ENCODE measurements around the gene MAG.

MAG gene

DNA sequence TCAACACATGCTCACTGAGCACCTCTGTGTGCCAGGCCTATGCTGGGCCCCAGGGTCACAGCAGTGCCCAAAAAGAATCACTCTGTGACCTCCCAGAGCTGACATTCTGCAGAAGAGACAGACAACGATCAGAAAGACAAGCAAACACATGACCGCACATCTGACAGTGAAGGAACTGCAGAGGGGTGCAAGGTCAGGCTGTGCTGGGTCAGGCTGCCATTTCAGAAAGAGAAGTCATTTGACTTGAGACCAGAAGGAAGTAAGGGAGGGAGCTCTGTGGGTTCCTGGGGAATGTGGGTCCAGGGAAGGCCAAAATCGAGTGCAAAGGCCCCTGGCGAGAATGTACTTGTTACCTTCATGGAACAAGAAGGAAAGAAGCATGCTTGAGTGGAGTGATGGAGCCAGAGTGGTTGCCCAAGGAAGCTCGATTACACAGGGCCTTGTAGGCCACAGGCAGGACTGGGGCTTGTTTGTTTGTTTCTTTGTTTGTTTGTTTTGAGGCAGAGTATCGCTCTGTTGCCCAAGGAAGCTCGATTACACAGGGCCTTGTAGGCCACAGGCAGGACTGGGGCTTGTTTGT, 25.6 kb downstream of the MAG start:
- no peak for DNase-seq (ENCODE audit: low read depth in 3 of 3)

- DNase-seq (ENCODE audit: low read depth in 3 of 3), result no peak
These were observed 26.9 kb downstream of the MAG start for GRCh38 chr19:35318679-35319448.

DNA sequence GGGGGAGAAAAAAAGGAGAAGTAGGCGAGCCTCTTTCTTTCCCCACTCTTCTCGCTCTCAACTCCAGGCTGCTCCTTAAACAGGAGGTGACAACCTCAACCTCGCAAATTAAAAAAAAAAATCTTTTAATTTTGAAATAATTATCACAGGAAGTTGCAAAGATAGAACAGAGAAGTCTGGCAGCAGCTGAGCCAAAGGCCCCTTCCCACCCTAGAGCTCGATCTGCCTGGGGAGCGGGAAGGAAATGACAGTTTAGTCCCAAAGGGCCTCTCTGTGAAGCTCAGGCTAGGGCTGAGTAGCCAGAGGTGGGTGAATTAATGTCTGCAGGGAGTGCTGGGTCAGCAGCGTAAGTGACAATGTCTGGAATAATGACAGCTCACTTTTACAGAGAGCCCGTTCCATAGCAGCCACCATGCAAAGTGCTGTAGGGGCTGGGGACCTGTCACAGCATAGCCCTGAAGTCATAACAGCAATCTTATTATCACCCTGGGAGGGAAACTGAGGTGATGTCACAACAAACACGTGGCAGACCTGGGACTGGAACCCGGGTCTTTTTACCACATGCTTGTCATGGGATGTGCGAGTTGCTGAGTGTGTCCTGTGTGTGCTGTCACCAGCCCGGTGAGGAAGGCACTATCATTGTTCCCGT, 28.2 kb downstream of the MAG start:
- DNase-seq (ENCODE audit: low read depth in 3 of 3), result no peak

- DNase-seq (ENCODE audit: low read depth in 3 of 3), result no peak
These were observed 29.3 kb downstream of the MAG start for GRCh38 chr19:35321291-35321690.

GRCh38 chr19:35322014-35322413, 30.1 kb downstream of the MAG start:
- DNase-seq (ENCODE audit: low read depth in 3 of 3), result no peak

DNA sequence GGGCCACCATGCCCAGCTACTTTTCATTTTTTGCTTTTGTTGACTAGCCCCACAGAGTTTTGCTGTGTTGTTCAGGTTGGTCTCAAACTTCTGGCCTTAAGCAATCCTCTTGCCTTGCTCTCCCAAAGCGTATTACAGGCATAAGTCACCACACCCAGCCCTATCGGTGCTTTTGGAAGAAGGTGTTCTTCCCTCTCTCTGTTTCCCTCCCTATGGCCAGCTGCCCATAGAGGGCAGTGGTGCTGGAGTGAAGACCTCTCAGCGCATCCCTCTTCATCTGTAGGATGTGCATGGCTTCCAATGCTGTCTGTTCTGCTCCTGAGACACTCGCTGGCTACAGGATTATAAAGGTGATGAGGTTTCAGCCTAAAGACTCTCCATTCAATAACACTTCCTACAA, 35.7 kb downstream of the MAG start:
- no peak for DNase-seq (ENCODE audit: low read depth in 3 of 3)

GRCh38 chr19:35328851-35329285, 36.9 kb downstream of the MAG start, which contains the start of gene CD22:
Gene CD22 (plus strand): TSS chr19:35329187. CDS start chr19:35332041, 2,854 bp downstream.
- DNase-seq (ENCODE audit: low read depth in 3 of 3), result no peak

DNA sequence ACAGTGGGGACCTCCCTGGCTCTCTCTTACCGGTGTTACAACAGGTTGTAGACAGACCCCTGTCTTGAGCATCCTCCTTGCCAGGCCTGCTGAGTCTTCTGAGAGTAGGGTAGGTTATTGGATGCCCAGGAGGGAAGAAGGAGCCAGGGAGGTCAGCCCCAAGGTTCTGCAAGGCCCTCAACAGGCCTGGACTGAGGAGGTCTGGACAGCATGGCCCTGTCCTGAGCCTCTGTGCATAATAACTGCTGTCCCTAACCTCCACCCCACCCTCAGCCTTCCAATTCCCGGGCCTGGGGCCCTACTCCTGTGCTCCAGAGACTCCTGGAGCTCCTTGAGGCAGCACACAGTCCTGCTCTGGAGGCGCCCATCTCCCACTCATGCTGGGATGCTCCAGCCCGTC, 37.4 kb downstream of the MAG start:
- DNase-seq (ENCODE audit: low read depth in 3 of 3), result no peak

- DNase-seq (ENCODE audit: low read depth in 3 of 3), result no peak
These were observed 38.5 kb downstream of the MAG start for GRCh38 chr19:35330475-35330874.

- DNase-seq (ENCODE audit: low read depth in 3 of 3), result no peak
These were observed 39.7 kb downstream of the MAG start for GRCh38 chr19:35331551-35332214.

DNA sequence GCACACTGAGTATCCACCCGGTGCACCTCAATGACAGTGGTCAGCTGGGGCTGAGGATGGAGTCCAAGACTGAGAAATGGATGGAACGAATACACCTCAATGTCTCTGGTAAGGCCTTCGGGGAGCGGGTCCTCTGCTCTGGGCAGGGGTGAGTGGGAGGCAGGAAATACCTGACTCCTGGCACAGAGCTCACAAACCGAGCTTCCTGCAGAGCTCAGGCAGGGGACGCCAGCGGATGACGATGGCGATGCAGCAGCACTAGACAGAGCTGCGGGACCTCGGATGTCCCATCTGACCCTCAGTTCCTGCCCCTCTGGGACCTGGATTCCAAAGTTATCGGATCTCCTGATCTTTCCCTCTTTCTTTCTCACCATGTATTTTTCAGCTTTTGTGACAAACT, 40.9 kb downstream of the MAG start:
- peak in 1 of 3 donors; percentile 44 for DNase-seq (ENCODE audit: low read depth in 3 of 3)

DNA sequence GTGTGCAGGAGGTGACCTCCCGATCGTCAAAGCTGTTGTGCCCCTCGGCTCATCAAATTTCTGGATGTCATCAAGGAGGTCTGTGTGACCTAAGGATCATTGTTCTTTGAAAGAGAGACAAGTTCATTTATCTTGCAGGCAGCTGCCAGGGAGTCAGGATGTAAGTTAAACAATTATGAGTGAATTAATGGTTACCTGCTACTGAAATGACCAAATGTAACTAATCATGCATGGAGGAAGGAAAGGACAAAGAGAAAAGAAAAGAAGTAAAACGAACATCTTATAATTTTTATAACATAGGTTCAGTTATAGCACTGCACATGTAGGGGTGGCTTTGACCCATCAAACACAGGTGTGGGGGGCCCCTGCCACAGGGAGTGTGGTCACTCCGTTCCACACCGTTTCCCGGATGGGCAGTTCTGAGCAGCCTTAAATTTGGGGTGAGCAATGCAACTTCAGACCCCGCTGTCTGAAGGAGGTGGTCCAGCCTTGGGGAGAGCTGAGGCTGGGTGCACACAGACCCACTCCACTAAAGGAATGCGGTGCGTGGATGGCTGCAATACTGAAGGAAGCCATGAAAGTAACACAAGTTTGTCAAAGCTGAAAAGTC, 42.3 kb downstream of the MAG start:
- DNase-seq (ENCODE audit: low read depth in 3 of 3), result no peak

GRCh38 chr19:35336166-35336955, 44.4 kb downstream of the MAG start:
- DNase-seq (ENCODE audit: low read depth in 3 of 3), result no peak

DNA sequence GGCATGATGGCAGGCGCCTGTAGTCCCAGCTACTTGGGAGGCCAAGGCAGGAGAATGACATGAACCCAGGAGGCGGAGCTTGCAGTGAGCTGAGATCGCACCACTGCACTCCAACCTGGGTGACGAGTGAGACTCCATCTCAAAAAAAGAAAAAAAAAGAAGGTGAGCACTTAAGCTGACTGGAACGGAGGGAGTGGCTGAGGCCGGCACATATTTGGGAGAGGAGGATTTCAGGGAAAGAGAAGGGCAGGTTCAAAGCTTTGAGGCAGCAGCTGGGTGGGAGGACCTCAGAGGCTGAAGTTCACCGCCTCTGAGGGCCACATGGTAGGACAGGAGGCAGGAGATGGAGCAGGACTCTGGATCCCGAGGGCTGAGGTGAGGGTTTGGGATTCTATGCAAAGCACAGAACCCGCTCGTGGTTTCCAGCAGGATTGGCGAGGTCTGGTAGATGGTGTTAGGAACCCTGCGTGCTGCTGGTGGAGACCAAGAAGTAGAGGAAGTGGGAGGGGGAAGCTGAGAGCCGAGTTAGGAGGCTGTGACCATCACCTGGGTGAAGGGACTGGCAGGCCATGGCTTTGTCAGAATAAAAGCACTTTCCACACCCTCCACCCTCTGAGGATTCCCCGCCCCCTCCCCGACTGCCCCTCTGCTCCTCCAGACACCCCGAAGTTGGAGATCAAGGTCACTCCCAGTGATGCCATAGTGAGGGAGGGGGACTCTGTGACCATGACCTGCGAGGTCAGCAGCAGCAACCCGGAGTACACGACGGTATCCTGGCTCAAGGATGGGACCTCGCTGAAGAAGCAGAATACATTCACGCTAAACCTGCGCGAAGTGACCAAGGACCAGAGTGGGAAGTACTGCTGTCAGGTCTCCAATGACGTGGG, 45.4 kb downstream of the MAG start:
- DNase-seq (ENCODE audit: low read depth in 3 of 3), result no peak

- DNase-seq (ENCODE audit: low read depth in 3 of 3), result no peak
These were observed 46.0 kb downstream of the MAG start for GRCh38 chr19:35337984-35338296.

DNA sequence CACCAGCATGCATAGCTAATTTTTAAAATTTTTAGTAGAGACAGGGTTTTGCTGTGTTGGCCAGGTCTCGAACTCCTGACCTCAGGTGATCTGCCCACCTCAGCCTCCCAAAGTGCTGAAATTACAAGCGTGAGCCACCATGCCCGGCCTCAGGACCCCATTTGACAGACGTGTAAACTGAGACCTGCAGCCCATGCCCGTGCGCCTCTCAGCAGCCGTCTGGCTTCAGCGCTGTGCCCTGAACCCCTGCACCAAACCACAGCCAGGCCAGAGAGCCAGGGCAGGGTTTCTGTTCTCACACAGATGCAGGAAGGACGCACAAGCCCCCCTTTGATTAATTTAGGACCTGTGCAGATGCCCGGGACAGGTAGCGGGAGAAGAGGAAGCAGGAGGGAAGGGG, 48.5 kb downstream of the MAG start:
- DNase-seq (ENCODE audit: low read depth in 3 of 3), result no peak

DNA sequence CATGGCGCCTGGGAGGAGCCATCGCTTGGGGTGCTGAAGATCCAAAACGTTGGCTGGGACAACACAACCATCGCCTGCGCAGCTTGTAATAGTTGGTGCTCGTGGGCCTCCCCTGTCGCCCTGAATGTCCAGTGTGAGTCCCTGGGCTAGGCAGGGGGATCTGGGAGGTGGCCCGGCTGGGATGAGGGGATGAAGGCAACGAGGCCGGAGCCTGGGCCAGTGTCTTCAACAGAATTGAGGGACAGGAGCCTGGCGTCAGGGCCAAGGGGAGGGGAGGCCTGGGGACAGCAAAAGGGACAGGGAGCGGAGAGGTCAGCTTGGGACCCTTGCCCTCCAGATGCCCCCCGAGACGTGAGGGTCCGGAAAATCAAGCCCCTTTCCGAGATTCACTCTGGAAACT, 49.0 kb downstream of the MAG start:
- DNase-seq (ENCODE audit: low read depth in 3 of 3), result no peak

GRCh38 chr19:35341565-35342225, 49.7 kb downstream of the MAG start:
- DNase-seq (ENCODE audit: low read depth in 3 of 3), result no peak

DNA sequence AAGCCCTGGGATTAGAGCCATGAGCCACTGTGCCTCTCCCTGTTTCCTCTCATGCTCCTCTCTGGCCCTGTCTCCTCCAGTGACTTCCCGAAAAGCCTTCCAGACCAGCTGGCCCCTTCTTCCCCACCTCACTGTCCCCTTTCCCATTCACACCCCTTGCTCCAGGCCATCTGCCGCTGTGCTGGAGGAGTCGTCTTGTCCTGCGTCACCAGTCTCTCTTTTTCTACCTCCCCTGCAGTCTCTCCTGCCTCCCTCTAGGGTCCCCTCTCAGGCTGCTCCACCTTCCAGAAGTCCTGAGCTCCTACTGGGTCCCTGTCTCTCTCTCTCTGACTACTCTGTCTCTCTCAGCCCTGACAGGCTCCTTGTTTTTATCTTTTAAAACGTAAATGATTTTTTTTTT, 50.5 kb downstream of the MAG start:
- DNase-seq (ENCODE audit: low read depth in 3 of 3), result no peak

DNA sequence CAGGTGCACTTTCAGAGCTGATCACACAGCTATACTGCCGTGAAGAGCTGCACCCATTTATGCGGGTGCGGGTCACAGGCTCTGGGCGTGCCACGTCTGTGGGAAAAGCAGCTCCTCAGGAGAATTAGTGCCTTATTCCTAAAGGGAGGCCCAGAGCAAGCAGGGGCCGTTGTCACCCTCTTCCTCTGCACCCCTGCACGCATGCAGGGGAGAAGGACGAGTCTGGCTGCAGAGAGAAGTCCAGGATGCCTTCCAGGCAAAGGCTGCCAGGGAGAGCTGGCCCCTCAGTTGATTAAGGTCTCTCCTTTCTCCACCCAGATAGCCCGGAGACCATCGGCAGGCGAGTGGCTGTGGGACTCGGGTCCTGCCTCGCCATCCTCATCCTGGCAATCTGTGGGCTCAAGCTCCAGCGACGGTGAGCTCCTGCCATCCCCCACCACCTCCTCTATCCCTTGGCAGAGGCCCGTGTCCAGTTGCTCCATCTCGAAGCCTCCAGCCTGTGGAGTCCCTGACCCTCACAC, 52.6 kb downstream of the MAG start:
- DNase-seq (ENCODE audit: low read depth in 3 of 3), result no peak

Data from stimulated activated CD4-positive, alpha-beta T cell treated with anti-CD3 and anti-CD28 coated beads, TNF-alpha, amount 100 ng/mL, for 48 hours (primary cell).